IMR-90 (cell line): ENCODE data around the gene BCAP31. TPM values are rescaled to one million over a fixed set of nuclear protein-coding genes. Genes with fewer than 3 reads are reported as not detected.

Experiments
- ATAC-seq: fragments of 200-7000 bp; cut with Tn5 transposase; 2 replicates; pipeline ENCODE4 v1.9.1; 2020; ENCODE audit warnings: low read depth, mild to moderate bottlenecking, moderate library complexity
- BruUV-seq: library from RNA; stranded (reverse); fragments of 400-500 nt; replicated peaks from 2 replicates; lab custom pipeline; 2021; lab: Mats Ljungman, UMichigan
- CTCF ChIA-PET: fragments of 300-600 bp; formaldehyde crosslinking; extraction: SDS; loops from one replicate; lab custom pipeline; 2021; ENCODE audit warnings: antibody characterized with exemption; lab: Yijun Ruan, JAX
- POLR2A ChIA-PET: fragments of 300-600 bp; sonication (Branson Sonifier 250); formaldehyde crosslinking; loops from one replicate; lab custom pipeline; 2022; ENCODE audit warnings: antibody characterized with exemption; ENCODE audit not compliant: unreplicated experiment; lab: Charles Lee
- DNase-seq: peaks from one replicate; pipeline ENCODE4 v3.0.0; 2013
- H2AFZ ChIP-seq: replicated peaks from 2 replicates; pipeline ENCODE3; 2013; ENCODE audit warnings: low read length, mild to moderate bottlenecking; ENCODE audit not compliant: poor library complexity
- H2AK5ac ChIP-seq: 2 replicates; pipeline ENCODE4 v1.6.1; 2013; ENCODE audit warnings: low read depth, low read length, inconsistent platforms
- H2AK9ac ChIP-seq: replicated peaks from 2 replicates; pipeline ENCODE3; 2013; ENCODE audit warnings: mild to moderate bottlenecking, low read depth, low read length, moderate library complexity; ENCODE audit not compliant: poor library complexity
- H2BK120ac ChIP-seq: 2 replicates; pipeline ENCODE4 v1.6.1; 2013; ENCODE audit warnings: low read depth, low read length, inconsistent platforms
- H2BK15ac ChIP-seq: 3 replicates; pipeline ENCODE4 v1.6.1; 2013; ENCODE audit warnings: low read depth, low read length, inconsistent platforms
- H2BK20ac ChIP-seq: 2 replicates; pipeline ENCODE4 v1.6.1; 2013; ENCODE audit warnings: low read depth, mild to moderate bottlenecking, inconsistent platforms, low read length, moderate library complexity
- H2BK5ac ChIP-seq: 2 replicates; pipeline ENCODE4 v1.6.1; 2013; ENCODE audit warnings: mild to moderate bottlenecking, low read depth, low read length, inconsistent platforms; ENCODE audit not compliant: poor library complexity, severe bottlenecking
- H3K14ac ChIP-seq: replicated peaks from 2 replicates; pipeline ENCODE4 v1.6.1; 2013; ENCODE audit warnings: low read depth, low read length, inconsistent platforms
- H3K18ac ChIP-seq: 2 replicates; pipeline ENCODE4 v1.6.1; 2013; ENCODE audit warnings: low read depth, low read length, control low read depth
- H3K23ac ChIP-seq: 2 replicates; pipeline ENCODE4 v1.6.1; 2013; ENCODE audit warnings: low read depth, low read length, inconsistent platforms
- H3K27ac ChIP-seq: 2 replicates; pipeline ENCODE4 v1.5.1; 2013; ENCODE audit warnings: mild to moderate bottlenecking, control low read depth, low read length; ENCODE audit not compliant: insufficient read depth
- H3K27me3 ChIP-seq: 2 replicates; pipeline ENCODE4 v1.6.1; 2013; ENCODE audit warnings: low read length; ENCODE audit not compliant: control insufficient read depth, insufficient read depth
- H3K36me3 ChIP-seq: 2 replicates; pipeline ENCODE4 v1.6.1; 2013; ENCODE audit warnings: low read length, mixed read lengths; ENCODE audit not compliant: control insufficient read depth, insufficient read depth
- H3K4ac ChIP-seq: 2 replicates; pipeline ENCODE4 v1.6.1; 2013; ENCODE audit warnings: low read depth, low read length, inconsistent platforms
- H3K4me1 ChIP-seq: 2 replicates; pipeline ENCODE4 v1.6.1; 2013; ENCODE audit warnings: low read length, mixed read lengths; ENCODE audit not compliant: control insufficient read depth, insufficient read depth
- H3K4me2 ChIP-seq: 2 replicates; pipeline ENCODE4 v1.6.1; 2013; ENCODE audit warnings: low read depth, mild to moderate bottlenecking, control low read depth, low read length, moderate library complexity
- H3K4me3 ChIP-seq: 2 replicates; pipeline ENCODE4 v1.5.1; 2013; ENCODE audit warnings: low read depth, mild to moderate bottlenecking, control low read depth, low read length, moderate library complexity; ENCODE audit not compliant: insufficient read depth
- H3K56ac ChIP-seq: 2 replicates; pipeline ENCODE4 v1.6.1; 2013; ENCODE audit warnings: low read length, inconsistent platforms; ENCODE audit not compliant: insufficient read depth; ENCODE audit errors: extremely low read depth
- H3K79me1 ChIP-seq, 2 experiments: 2 replicates each; pipeline ENCODE4 v1.6.1; 2013; ENCODE audit warnings: low read length in 2 of 2, inconsistent platforms in 1 of 2, low read depth in 1 of 2
- H3K9ac ChIP-seq: 2 replicates; pipeline ENCODE4 v1.6.1; 2013; ENCODE audit warnings: low read depth, low read length, control low read depth
- H3K9me1 ChIP-seq: 2 replicates; pipeline ENCODE4 v1.6.1; 2013; ENCODE audit warnings: low read length, inconsistent platforms; ENCODE audit not compliant: insufficient read depth
- H3K9me3 ChIP-seq: 2 replicates; pipeline ENCODE4 v1.6.1; 2013; ENCODE audit warnings: low read length; ENCODE audit not compliant: control insufficient read depth, insufficient read depth
- H4K20me1 ChIP-seq: 2 replicates; pipeline ENCODE4 v1.6.1; 2013; ENCODE audit warnings: low read length, inconsistent platforms; ENCODE audit not compliant: insufficient read depth
- H4K5ac ChIP-seq: 2 replicates; pipeline ENCODE4 v1.6.1; 2013; ENCODE audit warnings: mild to moderate bottlenecking, low read depth, low read length, control low read depth
- H4K8ac ChIP-seq, 2 experiments: 2 replicates each; pipeline ENCODE4 v1.6.1; 2013; ENCODE audit warnings: low read depth in 2 of 2, low read length in 2 of 2, control low read depth in 1 of 2, inconsistent platforms in 1 of 2
- H4K91ac ChIP-seq: 2 replicates; pipeline ENCODE4 v1.6.1; 2013; ENCODE audit warnings: low read depth, low read length, inconsistent platforms; ENCODE audit not compliant: insufficient read depth
- CEBPB ChIP-seq: IDR thresholded peaks from 2 replicates; pipeline ENCODE4 v1.6.1; 2012; ENCODE audit warnings: low read depth, low read length, improper control_type of control experiment
- CTCF ChIP-seq: conservative IDR thresholded peaks from 2 replicates; pipeline ENCODE4 v1.5.1; 2012; ENCODE audit warnings: mild to moderate bottlenecking, low read depth, low read length, improper control_type of control experiment
- MXI1 ChIP-seq: IDR thresholded peaks from 2 replicates; pipeline ENCODE4 v1.6.1; 2012; ENCODE audit warnings: low read depth, mild to moderate bottlenecking, low read length, moderate library complexity, borderline replicate concordance
- POLR2A ChIP-seq: IDR thresholded peaks from 2 replicates; pipeline ENCODE4 v1.6.1; 2012; ENCODE audit warnings: mild to moderate bottlenecking, low read depth, low read length
- RFX5 ChIP-seq: IDR thresholded peaks from 2 replicates; pipeline ENCODE4 v1.8.0; 2012; ENCODE audit warnings: low read depth, mild to moderate bottlenecking, low read length, moderate library complexity
- SMC3 ChIP-seq: fragments of 150-350 bp; IDR thresholded peaks from 2 replicates; pipeline ENCODE4 v1.6.1; 2016; ENCODE audit warnings: low read depth, mild to moderate bottlenecking, antibody characterized with exemption, low read length, moderate library complexity
- WGBS, 2 experiments: methylation state at CpG; one replicate each; pipeline versions ENCODE4 v1.1.5 to v1.1.7; 2013; ENCODE audit warnings: missing lambda C conversion rate in 2 of 2; ENCODE audit not compliant: insufficient read length in 1 of 2; ENCODE audit errors: extremely low coverage in 2 of 2; 5-methylcytosine and 5-hydroxymethylcytosine counted together
- dilution Hi-C: fragments of 300-500 bp; cut with HindIII; formaldehyde crosslinking; loops from one replicate; pipeline ENCODE4 v1.14.3; 2018; ENCODE audit warnings: low sequenced_read_pairs; ENCODE audit not compliant: unreplicated experiment
- in situ Hi-C: fragments of 300-500 bp; cut with MboI; formaldehyde crosslinking; loops from 3 replicates; pipeline ENCODE4 v1.14.3; 2019; ENCODE audit warnings: low sequenced_read_pairs, inconsistent platforms, mixed read lengths
- intact Hi-C: fragments of 100-400 bp; cut with micrococcal nuclease; formaldehyde crosslinking; loops from 2 replicates; pipeline ENCODE4 v1.10.0; 2022
- polyA plus RNA-seq, 3 experiments: library from polyadenylated mRNA; depleted of rRNA; stranded (reverse); fragments of >200 nt; gene quantifications; 2 replicates each; pipeline ENCODE4 v1.2.3, GENCODE V29; 2012; ENCODE audit warnings: low replicate concordance in 1 of 3
- total RNA-seq: library from RNA; depleted of rRNA; stranded (reverse); fragments of >200 nt; gene quantifications from 2 replicates; pipeline ENCODE4 v1.2.3, GENCODE V29; 2012

BCAP31 gene
- total and polyA plus RNA-seq, 2 of the 4 experiments (the other 2 are of a cell fraction) = 125 to 244 TPM

GRCh38 chrX:153669901-153670731 is 54.1 kb downstream of the BCAP31 start:
- Histone ChIP-seq H3K27ac (no peak overlapping the region), H3K27me3 (peaks cover 30% of the 10 kb centered on the region), H3K4me3 (no peak overlapping the region), H3K56ac (no peak overlapping the region), H2AFZ (no peak overlapping the region), H3K4me2 (no peak overlapping the region), H2BK15ac (no peak overlapping the region), H3K79me1 (no peaks in the 10 kb centered on the region), H3K9ac (no peak overlapping the region), H4K91ac (no peak overlapping the region), H2BK5ac (no peak overlapping the region), H3K4ac (no peak overlapping the region), H3K14ac (no peak overlapping the region), H2AK9ac (no peak overlapping the region), H4K8ac (no peak overlapping the region), H3K18ac (no peak overlapping the region), H3K9me3 (peaks cover 6% of the 10 kb centered on the region), H3K9me1 (no peaks in the 10 kb centered on the region; the same call in 1 of the 2 replicates), H2BK20ac (no peak overlapping the region), H2BK120ac (no peak overlapping the region), H2AK5ac (no peak overlapping the region), H3K23ac (no peak overlapping the region), H3K4me1 (no peaks in the 10 kb centered on the region), H3K36me3 (no peaks in the 10 kb centered on the region), H4K20me1 (no peaks in the 10 kb centered on the region; the same call in 1 of the 2 replicates), H4K5ac (no peak overlapping the region)
- ChIA-PET POLR2A (no interaction called here), CTCF (interaction anchor here (1.1 kb wide), 1 partner anchor 131 kb away, joined by 3 read pairs; no protein-coding TSS in a partner anchor)
- in situ Hi-C loops = loop anchor here (5.0 to 25.0 kb wide), 2 partner anchors 113 to 708 kb away; no protein-coding TSS in a partner anchor
- dilution Hi-C loops = no loop called here
- DNase-seq (no peak), ATAC-seq (no peak)
- intact Hi-C loops = loop anchor here (5.0 kb wide), 2 partner anchors 638 to 728 kb away; no protein-coding TSS in a partner anchor
- WGBS, 2 experiments = 76% methylated on average over 6 of the region's 23 CpGs; no CpG with 5 or more reads in 1 of the 2 experiments
- BruUV-seq = no TSS peak
- TF ChIP-seq CEBPB = no peak
- no peak for TF ChIP-seq POLR2A
- no peak for TF ChIP-seq RFX5
- no peak for TF ChIP-seq CTCF
- TF ChIP-seq MXI1 = no peak
- no peak for TF ChIP-seq SMC3
